Measurements from ENCODE around the gene MYEOV. TPM values are rescaled to one million over a fixed set of nuclear protein-coding genes. Genes with fewer than 3 reads are reported as not detected.

MYEOV gene
- total RNA-seq, 4 donors from 2014 or later: 1.1 TPM; not detected in 3

DNA sequence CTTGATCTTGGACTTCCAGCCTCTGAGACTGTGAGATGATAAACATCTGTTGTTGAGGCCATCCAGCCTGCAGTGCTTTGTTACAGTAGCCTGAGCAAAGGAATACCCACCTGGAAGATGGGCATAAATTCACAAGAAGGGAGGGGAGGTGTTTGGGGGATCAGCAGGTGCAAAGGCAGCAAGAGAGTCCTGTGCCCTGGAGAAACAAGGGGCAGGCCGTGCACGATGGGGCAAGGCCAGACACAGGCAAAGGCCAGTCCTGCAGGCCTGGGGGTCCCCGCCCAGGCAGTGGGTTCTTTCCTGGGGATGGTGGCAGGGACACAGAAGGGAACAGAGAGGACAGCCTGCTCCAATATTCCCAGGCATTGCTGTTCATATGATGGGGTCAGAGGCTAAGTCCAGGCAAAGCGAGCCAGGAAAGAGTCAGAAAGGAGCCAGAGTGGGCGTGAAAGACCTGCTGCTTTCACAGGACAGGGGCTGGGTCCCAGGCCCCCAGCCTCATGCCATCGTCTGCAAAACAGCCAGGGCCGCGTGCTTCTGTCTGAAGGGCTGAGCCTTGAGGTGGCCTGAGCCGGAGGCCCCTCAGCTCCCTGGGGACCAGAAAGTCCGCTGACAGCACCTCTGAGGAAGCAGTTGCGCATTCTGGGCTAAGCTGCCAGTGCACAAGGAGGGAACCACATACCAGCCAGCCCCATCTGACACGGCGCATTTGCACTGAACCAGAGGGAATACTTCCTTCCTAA is 48.8 kb downstream of the MYEOV start:
- intact Hi-C loops (cut with DNase I; ENCODE audit: low total_unique reads) (no loop called here), in situ Hi-C loops (cut with MboI; ENCODE audit: low sequenced_read_pairs in 4 of 4) (no loop called here)
- Histone ChIP-seq H3K9me3 (no peaks in the 10 kb centered on the region), H3K27me3 (no peaks in the 10 kb centered on the region), H3K27ac (no peak overlapping the region), H3K4me3 (no peak overlapping the region), H3K4me1 (no peaks in the 10 kb centered on the region), H3K36me3 (no peaks in the 10 kb centered on the region)
- no peak for DNase-seq
- no peak for TF ChIP-seq POLR2A (IDR thresholded peaks at IDR 0.05)
- no peak for ATAC-seq

DNA sequence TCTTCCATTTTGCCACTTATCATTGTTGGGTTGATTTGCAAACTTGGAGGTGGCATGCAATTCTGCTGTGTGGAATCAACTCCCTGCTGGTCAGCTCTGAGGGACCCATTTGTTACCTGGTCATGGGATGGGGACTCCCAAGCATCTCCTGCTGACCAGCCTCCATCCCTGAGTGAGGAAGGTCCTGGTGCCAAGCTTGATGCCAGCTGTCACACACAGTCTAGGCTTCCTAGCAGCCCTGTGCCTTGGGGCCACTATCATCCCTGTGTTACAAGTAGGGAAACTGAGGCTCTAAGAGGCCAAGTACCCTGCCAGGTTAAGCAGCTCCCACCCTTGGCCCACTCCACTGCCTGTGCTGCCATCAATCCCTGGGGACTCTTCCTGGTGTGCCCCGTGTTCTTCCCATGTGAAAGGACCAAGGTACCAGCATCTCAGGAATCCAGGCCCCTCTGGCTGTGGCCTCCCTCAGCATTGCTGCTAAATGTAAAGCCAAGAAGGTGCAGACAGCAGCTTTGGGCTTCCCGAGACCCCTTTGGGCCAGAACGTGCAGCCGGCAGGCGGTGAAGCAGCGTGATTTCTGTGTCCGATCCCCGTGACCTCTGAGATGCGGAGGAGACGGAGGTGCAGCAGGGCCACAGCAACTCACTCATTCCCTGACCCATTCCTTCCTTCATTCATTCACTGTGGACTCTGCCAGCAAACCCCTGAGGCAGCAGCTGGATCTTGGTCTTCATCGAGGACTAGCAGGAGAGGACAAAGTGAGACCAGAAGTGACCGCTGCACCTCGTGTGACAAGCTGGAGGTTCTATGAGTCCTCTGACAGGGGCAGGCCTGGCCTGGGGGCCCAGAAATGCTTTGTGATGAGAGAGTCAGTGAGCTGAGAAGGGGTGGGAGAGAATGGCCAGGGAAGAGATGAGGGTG is 49.7 kb downstream of the MYEOV start:
- TF ChIP-seq, protein P1, sequence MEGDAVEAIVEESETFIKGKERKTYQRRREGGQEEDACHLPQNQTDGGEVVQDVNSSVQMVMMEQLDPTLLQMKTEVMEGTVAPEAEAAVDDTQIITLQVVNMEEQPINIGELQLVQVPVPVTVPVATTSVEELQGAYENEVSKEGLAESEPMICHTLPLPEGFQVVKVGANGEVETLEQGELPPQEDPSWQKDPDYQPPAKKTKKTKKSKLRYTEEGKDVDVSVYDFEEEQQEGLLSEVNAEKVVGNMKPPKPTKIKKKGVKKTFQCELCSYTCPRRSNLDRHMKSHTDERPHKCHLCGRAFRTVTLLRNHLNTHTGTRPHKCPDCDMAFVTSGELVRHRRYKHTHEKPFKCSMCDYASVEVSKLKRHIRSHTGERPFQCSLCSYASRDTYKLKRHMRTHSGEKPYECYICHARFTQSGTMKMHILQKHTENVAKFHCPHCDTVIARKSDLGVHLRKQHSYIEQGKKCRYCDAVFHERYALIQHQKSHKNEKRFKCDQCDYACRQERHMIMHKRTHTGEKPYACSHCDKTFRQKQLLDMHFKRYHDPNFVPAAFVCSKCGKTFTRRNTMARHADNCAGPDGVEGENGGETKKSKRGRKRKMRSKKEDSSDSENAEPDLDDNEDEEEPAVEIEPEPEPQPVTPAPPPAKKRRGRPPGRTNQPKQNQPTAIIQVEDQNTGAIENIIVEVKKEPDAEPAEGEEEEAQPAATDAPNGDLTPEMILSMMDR (IDR thresholded peaks at IDR 0.05 in 4 of 5, conservative IDR thresholded peaks at IDR 0.05 in 1 of 5): no peak
- no peak for TF ChIP-seq POLR2A (IDR thresholded peaks at IDR 0.05)
- H3K4me3 ChIP-seq: no peak overlapping the region
- DNase-seq (no peak), ATAC-seq (no peak)
- no peaks in the 10 kb centered on the region for H3K27me3 ChIP-seq
- no peak overlapping the region for H3K27ac ChIP-seq
- H3K36me3 ChIP-seq: no peaks in the 10 kb centered on the region
- H3K4me1 ChIP-seq: no peaks in the 10 kb centered on the region
- no peaks in the 10 kb centered on the region for H3K9me3 ChIP-seq
- in situ Hi-C loops (cut with MboI; ENCODE audit: low sequenced_read_pairs in 4 of 4) (no loop called here), intact Hi-C loops (cut with DNase I; ENCODE audit: low total_unique reads) (no loop called here)

DNA sequence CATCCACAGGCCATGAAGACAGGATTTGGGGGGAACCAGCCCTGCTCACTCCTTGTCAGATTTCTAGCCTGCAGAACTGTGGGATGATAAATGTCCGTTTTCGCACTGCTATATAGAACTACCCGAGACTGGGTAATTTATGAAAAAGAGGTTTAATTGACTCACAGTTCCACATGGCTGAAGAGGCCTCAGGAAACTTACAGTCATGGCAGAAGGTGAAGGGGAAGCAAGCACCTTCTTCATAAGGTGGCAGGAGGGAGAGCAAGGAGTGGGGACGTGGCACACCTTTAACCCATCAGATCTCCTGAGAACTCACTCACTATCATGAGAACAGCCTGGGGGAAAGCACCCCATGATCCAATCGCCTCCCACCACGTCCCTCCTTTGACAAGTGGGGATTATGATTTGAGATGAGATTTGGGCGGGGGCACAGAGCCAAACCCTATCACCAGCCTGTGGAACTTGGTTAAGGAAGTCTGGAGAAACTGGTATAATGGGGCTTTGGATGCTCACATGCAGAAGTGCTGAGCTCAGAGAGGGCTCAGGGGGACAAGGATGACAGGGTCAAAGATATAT is 50.7 kb downstream of the MYEOV start:
- ATAC-seq (no peak), DNase-seq (no peak)
- no peaks in the 10 kb centered on the region for H3K4me1 ChIP-seq
- intact Hi-C loops (cut with DNase I; ENCODE audit: low total_unique reads): no loop called here
- no peak overlapping the region for H3K4me3 ChIP-seq
- H3K27ac ChIP-seq: no peak overlapping the region
- in situ Hi-C loops (cut with MboI; ENCODE audit: low sequenced_read_pairs in 4 of 4): no loop called here
- no peaks in the 10 kb centered on the region for H3K36me3 ChIP-seq
- H3K27me3 ChIP-seq: no peaks in the 10 kb centered on the region
- TF ChIP-seq, protein P1 (IDR thresholded peaks at IDR 0.05 in 4 of 5, conservative IDR thresholded peaks at IDR 0.05 in 1 of 5): no peak
- no peak for TF ChIP-seq POLR2A (IDR thresholded peaks at IDR 0.05)
- no peaks in the 10 kb centered on the region for H3K9me3 ChIP-seq

Other genes with a start within 250 kb of the MYEOV start
- gene TPCN2, start 245.2 kb upstream of the MYEOV start, total RNA-seq: 1 to 10 TPM; 1.4 to 4.1 (median 3.3) TPM
- gene SMIM38, start 138.2 kb upstream of the MYEOV start, total RNA-seq: under 1 TPM in 3 of 4 donors, not detected in 1; 0.12 to 0.66 (median 0.40) TPM
- gene LINC01488, start 187.5 kb downstream of the MYEOV start, total RNA-seq: not detected

All from gastrocnemius medialis (tissue), 4 donors.